AG10803 (cell line): Measurements from ENCODE around the gene EPHA2.

Experiments used
- DNase-seq: peaks from one replicate; pipeline ENCODE4 v3.0.0; 2010; ENCODE audit warnings: low read depth
- H3K4me3 ChIP-seq: 2 replicates; pipeline ENCODE4 v1.5.1; 2011; ENCODE audit warnings: mild to moderate bottlenecking, low read length, control low read depth
- TF ChIP-seq, protein P1 (sequence below): conservative IDR thresholded peaks from 2 replicates; pipeline ENCODE4 v1.5.1; 2011; ENCODE audit warnings: mild to moderate bottlenecking, low read length, control low read depth, inconsistent platforms

EPHA2 gene

DNA sequence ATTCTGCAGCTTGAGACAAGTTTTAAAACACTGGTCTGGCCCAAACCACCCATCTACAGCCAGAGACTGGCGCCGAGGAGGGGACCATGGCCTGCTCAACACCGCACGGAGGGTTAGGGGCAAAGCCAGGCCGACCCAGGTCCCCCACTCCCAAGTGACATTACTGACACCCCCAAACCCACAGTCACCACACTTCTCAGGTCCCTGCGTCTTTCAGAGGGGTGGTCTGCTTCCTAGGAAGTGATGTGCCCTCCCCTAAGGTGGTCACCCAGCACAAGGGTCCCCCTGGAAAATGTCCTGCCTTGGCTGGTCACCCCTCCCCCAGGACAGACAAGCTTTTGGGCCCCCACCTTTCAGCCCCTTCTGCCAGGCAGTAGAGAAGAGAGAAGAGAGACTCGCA, 20.8 kb upstream of the EPHA2 start:
- no peak overlapping the region for H3K4me3 ChIP-seq
- TF ChIP-seq, protein P1, sequence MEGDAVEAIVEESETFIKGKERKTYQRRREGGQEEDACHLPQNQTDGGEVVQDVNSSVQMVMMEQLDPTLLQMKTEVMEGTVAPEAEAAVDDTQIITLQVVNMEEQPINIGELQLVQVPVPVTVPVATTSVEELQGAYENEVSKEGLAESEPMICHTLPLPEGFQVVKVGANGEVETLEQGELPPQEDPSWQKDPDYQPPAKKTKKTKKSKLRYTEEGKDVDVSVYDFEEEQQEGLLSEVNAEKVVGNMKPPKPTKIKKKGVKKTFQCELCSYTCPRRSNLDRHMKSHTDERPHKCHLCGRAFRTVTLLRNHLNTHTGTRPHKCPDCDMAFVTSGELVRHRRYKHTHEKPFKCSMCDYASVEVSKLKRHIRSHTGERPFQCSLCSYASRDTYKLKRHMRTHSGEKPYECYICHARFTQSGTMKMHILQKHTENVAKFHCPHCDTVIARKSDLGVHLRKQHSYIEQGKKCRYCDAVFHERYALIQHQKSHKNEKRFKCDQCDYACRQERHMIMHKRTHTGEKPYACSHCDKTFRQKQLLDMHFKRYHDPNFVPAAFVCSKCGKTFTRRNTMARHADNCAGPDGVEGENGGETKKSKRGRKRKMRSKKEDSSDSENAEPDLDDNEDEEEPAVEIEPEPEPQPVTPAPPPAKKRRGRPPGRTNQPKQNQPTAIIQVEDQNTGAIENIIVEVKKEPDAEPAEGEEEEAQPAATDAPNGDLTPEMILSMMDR = no peak
- DNase-seq = no peak

DNA sequence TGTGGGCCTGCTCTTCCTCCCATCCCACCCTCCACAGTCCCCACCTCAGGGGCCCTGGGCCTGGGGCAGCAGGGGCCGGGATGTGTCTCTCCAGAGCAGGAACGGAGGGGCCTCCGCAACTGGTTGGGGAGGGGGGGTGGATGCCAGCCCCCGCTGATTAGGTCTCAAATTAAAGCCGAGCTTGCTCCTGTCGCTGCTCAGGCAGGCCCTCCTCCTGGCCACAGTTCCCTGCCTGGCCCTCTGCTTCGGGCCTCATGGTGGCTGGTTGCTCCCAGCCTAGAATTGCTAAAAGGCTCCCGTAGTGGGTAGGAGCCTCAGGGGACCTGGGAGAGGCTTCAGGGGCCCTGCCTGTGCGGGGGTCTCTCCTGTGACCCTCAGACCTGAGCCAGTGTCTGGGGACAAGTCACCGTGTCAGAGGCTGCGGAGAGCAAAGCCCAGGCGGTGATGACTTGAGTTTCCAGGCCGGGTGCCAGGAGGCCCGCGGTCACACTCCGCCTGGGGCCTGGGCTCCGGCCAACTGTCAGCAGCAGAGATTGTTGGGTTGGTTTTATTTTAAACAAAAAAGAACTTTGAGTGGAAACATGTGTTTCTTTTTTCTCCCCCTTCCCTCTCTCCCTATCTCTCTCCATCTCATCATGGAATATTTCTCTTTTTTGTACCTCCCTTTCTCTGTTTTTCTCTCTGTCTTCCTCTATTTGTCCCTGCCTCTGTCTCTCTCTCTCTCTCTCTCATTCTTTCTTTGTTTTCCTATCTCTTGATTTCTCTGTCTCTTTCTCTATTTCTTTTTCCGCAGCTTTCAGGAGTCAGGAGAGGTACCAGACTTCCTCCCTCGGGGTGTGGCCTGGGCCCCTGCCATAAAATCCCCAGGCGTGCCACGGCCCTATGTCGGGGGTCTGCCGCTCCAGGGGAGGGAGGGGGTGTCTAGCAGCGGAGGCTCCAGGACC, 20.0 kb upstream of the EPHA2 start:
- no peak overlapping the region; the same call in 1 of the 2 replicates for H3K4me3 ChIP-seq
- DNase-seq = peak; percentile 90
- TF ChIP-seq, protein P1 = no peak

DNA sequence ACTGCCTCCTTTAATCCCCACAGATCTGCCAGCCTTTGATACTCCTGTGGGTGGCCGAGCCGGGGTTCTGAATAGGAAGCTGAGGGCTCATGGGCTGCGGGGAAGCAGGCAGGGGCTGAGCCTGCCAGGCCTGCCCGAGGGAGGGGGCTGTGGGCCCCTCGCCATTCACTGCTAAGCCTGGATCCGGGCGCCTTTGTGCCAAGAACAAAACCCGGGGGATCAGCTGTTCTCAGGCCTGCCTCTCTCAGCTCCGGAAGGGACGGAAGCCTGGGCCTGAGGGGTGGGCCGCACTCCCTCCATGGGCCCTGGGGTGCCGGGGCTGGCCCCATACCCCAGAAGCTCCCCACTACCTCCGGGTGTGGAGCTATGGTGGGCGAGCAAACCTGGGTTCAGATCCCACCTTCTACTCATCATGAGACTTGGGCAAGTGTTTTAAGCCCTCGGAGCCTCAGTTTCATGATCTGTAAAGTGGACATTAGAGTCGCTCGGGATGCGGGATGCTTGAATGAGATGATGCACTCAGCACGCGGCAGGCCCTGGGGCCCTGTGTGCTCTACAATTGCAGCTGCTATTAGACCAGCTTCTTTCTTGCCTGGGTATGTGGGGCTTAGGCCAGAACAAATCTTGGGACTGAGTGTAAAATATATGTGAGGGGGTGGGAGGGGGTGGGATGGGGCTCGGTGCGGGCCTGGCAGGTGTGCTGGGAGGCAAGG, 19.2 kb upstream of the EPHA2 start:
- no peak for DNase-seq
- no peak overlapping the region for H3K4me3 ChIP-seq
- TF ChIP-seq, protein P1 = no peak

DNA sequence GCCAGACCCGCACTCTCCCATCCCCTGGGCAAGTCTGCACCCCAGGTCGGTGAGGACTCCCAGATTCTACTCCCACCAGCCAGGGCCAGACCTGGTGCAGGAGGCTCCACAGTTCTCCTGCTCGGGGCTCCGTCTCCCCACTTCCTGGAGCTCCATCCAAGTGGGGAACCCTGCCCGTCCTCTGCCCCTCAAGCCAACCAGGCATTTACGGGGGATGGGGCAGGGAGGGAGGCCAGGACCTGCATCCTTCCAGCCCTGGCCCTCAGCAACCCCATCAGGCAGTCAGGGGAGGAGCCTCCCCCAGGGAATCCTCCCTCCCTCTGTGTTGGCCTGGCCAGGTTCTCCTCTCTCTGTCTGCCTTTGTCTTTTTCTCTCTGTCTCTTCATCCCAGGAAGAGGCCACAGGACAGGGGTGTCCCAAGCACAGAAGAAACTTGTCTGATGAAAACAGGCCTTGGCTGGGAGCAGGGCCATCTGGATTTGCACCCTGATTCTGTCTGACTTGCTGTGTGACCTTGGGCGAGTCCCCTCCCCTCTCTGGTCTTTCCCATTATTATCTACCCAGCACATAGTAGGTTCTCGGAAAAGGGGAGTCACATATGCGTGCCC, 18.5 kb upstream of the EPHA2 start:
- no peak overlapping the region for H3K4me3 ChIP-seq
- TF ChIP-seq, protein P1 = no peak

DNA sequence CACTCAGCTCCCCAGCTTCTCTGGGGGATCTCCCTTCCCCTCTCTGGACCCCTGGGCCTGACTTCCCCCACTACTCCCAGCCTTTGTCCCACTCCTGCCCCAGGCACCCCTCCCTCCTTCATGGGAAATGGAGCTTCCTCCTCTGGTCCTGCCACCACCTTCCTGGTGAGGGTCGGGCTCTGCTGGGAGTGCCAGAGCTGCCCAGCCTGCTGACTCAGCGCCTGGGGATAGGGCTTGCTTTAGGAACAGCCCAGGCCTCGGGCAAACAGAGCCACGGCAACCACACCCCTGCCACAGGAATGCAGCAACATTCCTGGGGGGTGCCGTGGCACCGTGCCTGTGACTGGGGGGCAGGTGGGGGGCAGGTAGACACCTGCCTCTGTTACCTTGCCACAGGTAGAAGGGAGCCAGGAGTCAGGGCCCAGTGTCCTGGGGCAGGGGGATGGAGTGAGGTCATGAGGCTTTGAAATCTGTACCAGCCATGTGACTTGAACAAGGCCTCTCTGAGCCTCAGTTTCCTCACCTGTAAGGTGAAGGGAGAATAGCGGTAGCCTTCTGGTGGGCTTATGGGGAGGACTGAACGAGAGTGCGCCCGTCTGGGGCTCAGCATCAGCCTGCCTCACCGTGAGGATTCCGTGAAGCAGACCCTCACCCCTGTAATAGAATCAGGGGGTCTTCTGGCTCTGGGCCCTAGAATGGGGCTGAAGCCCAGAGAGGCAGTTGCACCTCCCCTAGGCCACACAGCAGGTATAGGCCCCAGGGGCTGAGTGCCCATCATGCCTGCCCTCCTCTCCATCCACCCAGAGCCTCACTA, 17.8 kb upstream of the EPHA2 start:
- peak; percentile 74 for DNase-seq
- TF ChIP-seq, protein P1 = no peak
- H3K4me3 ChIP-seq = no peak overlapping the region

More for the DNA sequence above, 18.5 kb upstream of the EPHA2 start:
- DNase-seq = no peak

DNA sequence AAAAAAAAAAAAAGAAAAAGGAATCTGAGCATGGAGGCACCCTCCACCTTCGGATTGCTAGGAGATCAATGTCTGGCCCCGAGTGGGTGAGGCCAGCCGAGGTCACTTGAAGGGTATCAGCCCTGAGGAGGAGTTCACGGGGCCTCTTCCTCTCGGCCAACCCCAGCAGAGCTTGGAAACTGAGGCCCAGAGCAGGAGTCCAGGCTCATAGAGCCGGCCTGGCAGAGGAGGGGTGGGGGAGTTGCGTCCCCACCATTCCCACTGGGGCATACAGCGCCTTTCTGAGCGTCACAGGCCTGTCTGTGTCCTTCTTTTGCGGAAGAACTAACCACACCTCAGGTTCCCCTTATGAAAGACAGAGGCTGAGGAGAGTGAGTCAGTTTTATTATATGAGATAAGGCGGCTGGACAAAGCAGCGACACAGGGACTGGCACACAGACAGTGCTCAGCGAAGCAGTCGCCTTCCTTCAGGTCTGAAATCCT, 17.1 kb upstream of the EPHA2 start:
- DNase-seq = no peak
- no peak overlapping the region for H3K4me3 ChIP-seq
- TF ChIP-seq, protein P1 = no peak
